RWPE1 (cell line): Measurements from ENCODE around the gene KMO.

Experiments used
- CTCF ChIA-PET: fragments of 350-600 bp; sonication (Branson Sonifier 250); formaldehyde crosslinking; extraction: SDS; loops from one replicate; lab custom pipeline; 2021; lab: Yijun Ruan, JAX
- POLR2A ChIA-PET: fragments of 400-600 bp; formaldehyde crosslinking; extraction: SDS; loops from one replicate; lab custom pipeline; 2020; ENCODE audit warnings: antibody characterized with exemption; ENCODE audit not compliant: low non-redundant PET; lab: Yijun Ruan, JAX
- DNase-seq: peaks from one replicate; pipeline ENCODE4 v3.0.0; 2012; ENCODE audit warnings: low spot score
- H3K27ac ChIP-seq: fragments of 450-650 bp; 2 replicates; pipeline ENCODE4 v1.5.1; 2017
- TF ChIP-seq, protein P1 (sequence below): fragments of 450-650 bp; conservative IDR thresholded peaks from 2 replicates; pipeline ENCODE4 v1.5.1; 2017; ENCODE audit warnings: low read depth, mild to moderate bottlenecking

The KMO gene

DNA sequence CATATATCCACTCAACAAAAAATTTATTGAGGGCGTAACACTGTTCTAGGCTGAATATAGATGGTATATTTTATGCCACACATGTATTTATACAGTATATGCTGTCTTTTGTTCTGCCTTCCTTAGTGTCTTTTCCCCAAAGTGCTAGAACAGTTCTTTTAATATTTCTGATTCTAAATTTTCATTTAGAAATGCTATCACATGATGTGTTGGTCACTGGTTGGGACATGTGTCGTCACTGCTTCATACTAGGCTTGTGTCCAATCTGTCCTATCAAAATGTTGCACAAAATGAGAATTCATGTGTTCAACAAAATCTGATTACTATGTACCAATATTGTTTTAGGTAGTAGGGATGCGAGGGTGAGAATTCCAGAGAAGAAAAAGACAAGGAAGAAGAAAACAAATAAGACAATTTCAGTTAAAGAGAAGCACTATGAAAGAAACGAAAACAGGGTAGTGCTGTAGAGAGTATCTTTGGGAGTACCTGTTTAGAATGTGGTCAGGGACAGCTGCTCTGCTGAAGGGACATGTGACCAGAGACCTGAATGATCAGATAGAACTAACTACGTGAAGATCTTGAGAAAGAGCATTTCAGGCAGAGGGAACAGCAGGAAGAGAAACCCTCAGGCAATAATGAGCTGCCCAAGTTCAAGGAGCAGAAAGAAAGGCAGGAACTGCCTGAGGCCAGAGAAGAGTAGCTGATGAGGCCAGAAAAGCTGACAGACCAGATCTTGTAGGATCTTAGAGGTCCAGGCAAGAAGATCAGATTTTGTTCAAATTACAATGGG, 1.3 kb downstream of the KMO start:
- POLR2A ChIA-PET: no interaction called here
- CTCF ChIA-PET: interaction anchor here (1.0 to 2.0 kb wide), 2 partner anchors 77 to 301 kb away, joined by 3 to 5 read pairs; no protein-coding TSS in a partner anchor
- H3K27ac ChIP-seq: no peak overlapping the region
- TF ChIP-seq, protein P1, sequence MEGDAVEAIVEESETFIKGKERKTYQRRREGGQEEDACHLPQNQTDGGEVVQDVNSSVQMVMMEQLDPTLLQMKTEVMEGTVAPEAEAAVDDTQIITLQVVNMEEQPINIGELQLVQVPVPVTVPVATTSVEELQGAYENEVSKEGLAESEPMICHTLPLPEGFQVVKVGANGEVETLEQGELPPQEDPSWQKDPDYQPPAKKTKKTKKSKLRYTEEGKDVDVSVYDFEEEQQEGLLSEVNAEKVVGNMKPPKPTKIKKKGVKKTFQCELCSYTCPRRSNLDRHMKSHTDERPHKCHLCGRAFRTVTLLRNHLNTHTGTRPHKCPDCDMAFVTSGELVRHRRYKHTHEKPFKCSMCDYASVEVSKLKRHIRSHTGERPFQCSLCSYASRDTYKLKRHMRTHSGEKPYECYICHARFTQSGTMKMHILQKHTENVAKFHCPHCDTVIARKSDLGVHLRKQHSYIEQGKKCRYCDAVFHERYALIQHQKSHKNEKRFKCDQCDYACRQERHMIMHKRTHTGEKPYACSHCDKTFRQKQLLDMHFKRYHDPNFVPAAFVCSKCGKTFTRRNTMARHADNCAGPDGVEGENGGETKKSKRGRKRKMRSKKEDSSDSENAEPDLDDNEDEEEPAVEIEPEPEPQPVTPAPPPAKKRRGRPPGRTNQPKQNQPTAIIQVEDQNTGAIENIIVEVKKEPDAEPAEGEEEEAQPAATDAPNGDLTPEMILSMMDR: no peak
- no peak for DNase-seq

- no peak overlapping the region for H3K27ac ChIP-seq
- DNase-seq: no peak
- POLR2A ChIA-PET: no interaction called here
- TF ChIP-seq, protein P1: no peak
- CTCF ChIA-PET: no interaction called here
Measured at GRCh38 chr1:241536304-241536703, 4.1 kb downstream of the KMO start.

DNA sequence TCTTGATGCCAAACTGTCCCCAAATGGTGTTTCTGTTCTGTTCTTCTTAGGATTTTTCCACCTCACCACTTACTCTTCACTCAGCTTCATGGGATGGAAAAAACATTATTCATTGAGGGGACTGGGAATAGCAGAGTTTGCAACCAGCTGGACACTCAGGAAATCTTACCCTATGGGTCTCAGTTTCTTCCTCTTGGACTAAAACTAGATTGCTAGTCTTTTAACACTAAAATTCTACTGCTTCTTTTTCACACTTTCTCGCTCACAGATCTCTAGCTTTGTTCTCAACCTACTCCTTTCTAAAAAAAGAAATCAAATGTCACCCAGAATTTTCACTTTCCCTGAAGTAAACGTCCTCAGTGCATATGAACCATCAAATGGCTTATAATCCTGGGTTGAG, 4.8 kb downstream of the KMO start:
- ChIA-PET CTCF (interaction anchor here (0.5 kb wide), 1 partner anchor 60 kb away, joined by 3 read pairs; no protein-coding TSS in a partner anchor), POLR2A (no interaction called here)
- TF ChIP-seq, protein P1: no peak
- H3K27ac ChIP-seq: no peak overlapping the region
- no peak for DNase-seq

DNA sequence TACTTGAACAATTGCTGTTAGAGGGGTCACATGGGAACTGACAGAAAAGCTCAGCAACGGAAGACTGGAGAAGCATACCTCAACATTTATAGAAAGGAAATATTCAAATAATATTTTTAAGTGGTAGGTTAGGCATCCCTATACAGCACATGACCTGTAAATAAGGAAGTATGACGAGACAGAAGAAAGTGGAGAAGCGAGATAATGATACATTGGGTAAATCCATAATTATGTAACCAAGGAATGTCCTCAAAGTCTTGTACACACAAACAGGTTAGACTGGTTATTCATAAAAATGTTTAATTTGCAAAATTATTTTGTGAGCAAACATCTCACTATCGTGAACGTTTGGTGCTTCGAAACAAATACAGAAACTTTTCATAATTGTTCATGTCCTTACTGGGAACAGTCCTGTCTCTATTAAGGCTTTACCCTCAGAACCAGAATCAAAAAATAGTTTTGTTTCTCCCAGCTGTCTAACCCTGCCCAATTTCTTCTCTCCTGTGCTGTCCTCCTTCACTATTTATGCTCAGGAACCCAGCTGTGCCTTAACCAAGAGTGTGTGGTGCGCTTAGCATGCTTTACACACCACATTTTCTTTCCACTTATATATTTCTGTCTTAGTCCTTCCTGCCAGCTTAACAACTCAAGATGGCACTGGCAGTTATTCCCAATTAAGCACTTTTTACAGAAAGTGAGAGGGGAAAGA, 10.2 kb downstream of the KMO start:
- TF ChIP-seq, protein P1: no peak
- ChIA-PET POLR2A (no interaction called here), CTCF (interaction anchor here (0.6 kb wide), 1 partner anchor 434 kb away, joined by 3 read pairs; no protein-coding TSS in a partner anchor)
- DNase-seq: no peak
- H3K27ac ChIP-seq: no peak overlapping the region

DNA sequence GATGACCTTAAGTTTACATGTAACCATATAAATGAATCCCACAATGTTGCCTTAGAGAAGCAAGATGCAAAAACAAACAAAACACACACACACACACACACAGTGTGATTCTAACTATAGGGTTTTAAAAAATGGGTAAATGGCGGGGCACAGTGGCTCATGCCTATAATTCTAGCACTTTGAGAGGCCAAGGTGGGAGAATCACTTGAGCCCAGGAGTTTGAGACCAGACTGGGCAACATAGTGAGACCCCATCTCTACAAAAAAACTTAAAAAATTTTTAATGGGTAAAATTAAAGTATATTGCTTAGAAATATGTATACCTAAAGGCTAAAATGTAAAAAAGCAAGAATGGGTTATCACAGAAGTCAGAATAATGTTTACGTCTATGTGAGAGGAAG, 15.8 kb downstream of the KMO start:
- CTCF ChIA-PET: interaction anchor here (0.6 kb wide), 1 partner anchor 118 kb away, joined by 3 read pairs; no protein-coding TSS in a partner anchor
- TF ChIP-seq, protein P1: no peak
- no peak overlapping the region for H3K27ac ChIP-seq
- POLR2A ChIA-PET: no interaction called here
- DNase-seq: no peak

- no peak overlapping the region for H3K27ac ChIP-seq
- POLR2A ChIA-PET: no interaction called here
- TF ChIP-seq, protein P1: no peak
- no peak for DNase-seq
- CTCF ChIA-PET: interaction anchor here (0.5 kb wide), 1 partner anchor 19 kb away, joined by 4 read pairs; no protein-coding TSS in a partner anchor
Measured at GRCh38 chr1:241550318-241550717, 18.1 kb downstream of the KMO start.
